Vagina (tissue), 2 donors: ENCODE measurements around the gene SH2D6.

ENCODE experiments used
- POLR2A ChIP-seq, 2 donors: fragments of 450-650 bp; IDR thresholded peaks; one replicate each; pipeline ENCODE4 v1.6.1; 2017; ENCODE audit warnings: antibody characterized with exemption in 2 of 2, mild to moderate bottlenecking in 2 of 2, moderate library complexity in 2 of 2
- POLR2AphosphoS5 ChIP-seq, 2 donors: sonication (generic); formaldehyde crosslinking; IDR thresholded peaks; one replicate each; pipeline ENCODE4 v1.9.0; 2017; ENCODE audit warnings: antibody characterized with exemption in 2 of 2, mild to moderate bottlenecking in 2 of 2, low read depth in 1 of 2; ENCODE audit not compliant: insufficient read depth in 1 of 2
- TF ChIP-seq, protein P1 (sequence below), 3 experiments: fragments of 450-650 bp in 2 of 3; fragments of 200-600 bp in 1 of 3; sonication (generic) in 1 of 3; IDR thresholded peaks; one replicate each; pipeline ENCODE4 v1.5.1; 2017 to 2019; ENCODE audit warnings: antibody characterized with exemption in 3 of 3, mild to moderate bottlenecking in 2 of 3, moderate library complexity in 2 of 3

DNA sequence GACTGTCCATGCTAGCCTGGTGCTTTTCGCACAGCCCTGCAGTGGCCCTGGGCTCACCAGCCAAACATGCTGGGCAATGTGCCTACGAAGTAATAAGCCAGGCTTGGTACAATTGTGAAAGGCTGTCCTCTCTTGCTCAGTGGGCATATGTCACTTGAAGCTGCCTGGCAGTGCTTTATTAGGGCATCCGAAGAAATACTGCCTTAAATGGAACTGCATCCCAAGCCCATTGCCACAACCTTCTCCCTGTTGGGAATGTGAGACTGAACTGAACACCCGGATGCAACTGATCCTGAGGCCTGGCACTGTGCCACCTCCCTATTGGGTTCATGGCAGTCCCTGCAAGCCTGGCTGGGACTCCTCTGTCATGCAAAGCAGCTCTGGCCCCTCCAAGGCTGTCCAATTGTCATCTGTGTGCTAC lies 24.2 kb upstream of the SH2D6 start:
- TF ChIP-seq, protein P1, sequence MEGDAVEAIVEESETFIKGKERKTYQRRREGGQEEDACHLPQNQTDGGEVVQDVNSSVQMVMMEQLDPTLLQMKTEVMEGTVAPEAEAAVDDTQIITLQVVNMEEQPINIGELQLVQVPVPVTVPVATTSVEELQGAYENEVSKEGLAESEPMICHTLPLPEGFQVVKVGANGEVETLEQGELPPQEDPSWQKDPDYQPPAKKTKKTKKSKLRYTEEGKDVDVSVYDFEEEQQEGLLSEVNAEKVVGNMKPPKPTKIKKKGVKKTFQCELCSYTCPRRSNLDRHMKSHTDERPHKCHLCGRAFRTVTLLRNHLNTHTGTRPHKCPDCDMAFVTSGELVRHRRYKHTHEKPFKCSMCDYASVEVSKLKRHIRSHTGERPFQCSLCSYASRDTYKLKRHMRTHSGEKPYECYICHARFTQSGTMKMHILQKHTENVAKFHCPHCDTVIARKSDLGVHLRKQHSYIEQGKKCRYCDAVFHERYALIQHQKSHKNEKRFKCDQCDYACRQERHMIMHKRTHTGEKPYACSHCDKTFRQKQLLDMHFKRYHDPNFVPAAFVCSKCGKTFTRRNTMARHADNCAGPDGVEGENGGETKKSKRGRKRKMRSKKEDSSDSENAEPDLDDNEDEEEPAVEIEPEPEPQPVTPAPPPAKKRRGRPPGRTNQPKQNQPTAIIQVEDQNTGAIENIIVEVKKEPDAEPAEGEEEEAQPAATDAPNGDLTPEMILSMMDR (IDR thresholded peaks at IDR 0.05): no peak
- TF ChIP-seq POLR2AphosphoS5 (IDR thresholded peaks at IDR 0.05; ENCODE audit: insufficient read depth in 1 of 2, low read depth in 1 of 2) (no peak), POLR2A (IDR thresholded peaks at IDR 0.05) (no peak)
